Ovary (tissue), 3 donors: Measurements from ENCODE around the gene ENO1.

ENCODE experiments used
- EP300 ChIP-seq: sonication (generic); formaldehyde crosslinking; IDR thresholded peaks from one replicate; pipeline ENCODE4 v1.6.1; 2017; ENCODE audit warnings: antibody characterized with exemption
- TF ChIP-seq, protein P1 (sequence below), 3 donors: fragments of 450-650 bp in 2 of 3; fragments of 200-600 bp in 1 of 3; IDR thresholded peaks; one replicate each; pipeline versions ENCODE4 v1.5.1 to v1.8.0; 2016 to 2022; ENCODE audit warnings: antibody characterized with exemption in 3 of 3, mild to moderate bottlenecking in 1 of 3
- donor health status: DM: no; HTN: no; CAD: no.

DNA sequence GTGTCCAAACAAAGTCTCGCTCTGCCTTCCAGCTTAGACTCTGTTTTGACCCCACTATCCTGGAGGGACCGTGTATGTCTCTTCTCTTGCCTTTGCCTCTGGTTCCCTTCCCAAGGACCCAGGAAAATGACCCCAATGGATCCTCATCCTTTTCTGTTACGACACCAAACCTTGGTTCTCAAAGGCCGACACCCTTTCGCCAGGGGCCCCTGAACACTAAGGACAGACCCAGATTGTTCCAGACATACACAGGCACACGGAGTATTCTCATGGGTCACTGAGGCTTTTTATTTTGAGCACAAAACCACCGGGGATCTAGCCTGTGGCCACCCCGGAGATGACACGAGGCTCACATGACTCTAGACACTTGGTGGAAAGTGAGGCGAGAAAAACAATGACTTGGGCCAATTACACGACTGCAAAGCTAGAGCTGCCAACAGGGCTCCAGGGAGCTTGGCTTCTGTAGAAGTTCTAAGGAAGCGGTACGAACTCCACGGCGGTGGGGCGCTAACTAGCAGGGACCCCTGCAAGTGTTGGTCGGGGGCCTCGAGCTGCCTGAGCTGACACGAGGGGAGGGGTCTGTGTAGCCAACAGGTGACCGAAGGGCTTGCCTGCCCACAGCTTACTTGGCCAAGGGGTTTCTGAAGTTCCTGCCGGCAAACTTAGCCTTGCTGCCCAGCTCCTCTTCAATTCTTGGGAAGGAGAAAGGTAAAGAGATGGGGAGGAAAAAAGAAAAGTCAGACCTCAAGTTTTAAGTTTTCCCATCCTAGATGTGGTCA lies 17.6 kb downstream of the ENO1 start:
- TF ChIP-seq, protein P1, sequence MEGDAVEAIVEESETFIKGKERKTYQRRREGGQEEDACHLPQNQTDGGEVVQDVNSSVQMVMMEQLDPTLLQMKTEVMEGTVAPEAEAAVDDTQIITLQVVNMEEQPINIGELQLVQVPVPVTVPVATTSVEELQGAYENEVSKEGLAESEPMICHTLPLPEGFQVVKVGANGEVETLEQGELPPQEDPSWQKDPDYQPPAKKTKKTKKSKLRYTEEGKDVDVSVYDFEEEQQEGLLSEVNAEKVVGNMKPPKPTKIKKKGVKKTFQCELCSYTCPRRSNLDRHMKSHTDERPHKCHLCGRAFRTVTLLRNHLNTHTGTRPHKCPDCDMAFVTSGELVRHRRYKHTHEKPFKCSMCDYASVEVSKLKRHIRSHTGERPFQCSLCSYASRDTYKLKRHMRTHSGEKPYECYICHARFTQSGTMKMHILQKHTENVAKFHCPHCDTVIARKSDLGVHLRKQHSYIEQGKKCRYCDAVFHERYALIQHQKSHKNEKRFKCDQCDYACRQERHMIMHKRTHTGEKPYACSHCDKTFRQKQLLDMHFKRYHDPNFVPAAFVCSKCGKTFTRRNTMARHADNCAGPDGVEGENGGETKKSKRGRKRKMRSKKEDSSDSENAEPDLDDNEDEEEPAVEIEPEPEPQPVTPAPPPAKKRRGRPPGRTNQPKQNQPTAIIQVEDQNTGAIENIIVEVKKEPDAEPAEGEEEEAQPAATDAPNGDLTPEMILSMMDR (IDR thresholded peaks at IDR 0.05): no peak
- TF ChIP-seq EP300: no peak
